ENCODE measurements around the gene CNTNAP2. TPM values are rescaled to one million over a fixed set of nuclear protein-coding genes. Genes with fewer than 3 reads are reported as not detected.

CNTNAP2 gene
- total and polyA plus RNA-seq, 4 donors: 0.14 to 2.3 (median 1.1) TPM

- Histone ChIP-seq H3K4me3 (ENCODE audit: low read depth in 1 of 3, low read length in 3 of 3) (no peak overlapping the region), H3K27ac (ENCODE audit: low read depth in 1 of 2, low read length in 2 of 2) (no peak overlapping the region), H3K4me1 (ENCODE audit: control insufficient read depth in 4 of 4, insufficient read depth in 4 of 4, low read length in 3 of 4) (no peaks in the 10 kb centered on the region), H3K36me3 (ENCODE audit: control insufficient read depth in 4 of 4, insufficient read depth in 3 of 4, low read depth in 1 of 4, low read length in 3 of 4) (no peaks in the 10 kb centered on the region), H3K27me3 (ENCODE audit: control insufficient read depth in 4 of 4, insufficient read depth in 4 of 4, low read length in 3 of 4) (peaks cover 0 to 6% (median 0%) of the 10 kb centered on the region in 4 donors), H3K9me3 (ENCODE audit: control insufficient read depth in 4 of 4, low read length in 3 of 4) (no peaks in the 10 kb centered on the region), H3K9ac (ENCODE audit: low read depth in 1 of 2, low read length in 2 of 2) (no peak overlapping the region)
- TF ChIP-seq TAF1 (conservative IDR thresholded peaks at IDR 0.05): no peak
- TF ChIP-seq ZBTB33 (IDR thresholded peaks at IDR 0.05): no peak
- no peak for TF ChIP-seq GABPA (IDR thresholded peaks at IDR 0.05 in 1 of 2, conservative IDR thresholded peaks at IDR 0.05 in 1 of 2)
- no peak for TF ChIP-seq YY1 (IDR thresholded peaks at IDR 0.05)
- no peak for TF ChIP-seq SP1 (IDR thresholded peaks at IDR 0.05)
- TF ChIP-seq ATF3 (IDR thresholded peaks at IDR 0.05): no peak
- no peak for TF ChIP-seq REST (IDR thresholded peaks at IDR 0.05)
- no peak for TF ChIP-seq MAX (IDR thresholded peaks at IDR 0.05)
- no peak for TF ChIP-seq FOXA2 (IDR thresholded peaks at IDR 0.05)
- TF ChIP-seq HNF4A (conservative IDR thresholded peaks at IDR 0.05): no peak
- TF ChIP-seq, protein P1, sequence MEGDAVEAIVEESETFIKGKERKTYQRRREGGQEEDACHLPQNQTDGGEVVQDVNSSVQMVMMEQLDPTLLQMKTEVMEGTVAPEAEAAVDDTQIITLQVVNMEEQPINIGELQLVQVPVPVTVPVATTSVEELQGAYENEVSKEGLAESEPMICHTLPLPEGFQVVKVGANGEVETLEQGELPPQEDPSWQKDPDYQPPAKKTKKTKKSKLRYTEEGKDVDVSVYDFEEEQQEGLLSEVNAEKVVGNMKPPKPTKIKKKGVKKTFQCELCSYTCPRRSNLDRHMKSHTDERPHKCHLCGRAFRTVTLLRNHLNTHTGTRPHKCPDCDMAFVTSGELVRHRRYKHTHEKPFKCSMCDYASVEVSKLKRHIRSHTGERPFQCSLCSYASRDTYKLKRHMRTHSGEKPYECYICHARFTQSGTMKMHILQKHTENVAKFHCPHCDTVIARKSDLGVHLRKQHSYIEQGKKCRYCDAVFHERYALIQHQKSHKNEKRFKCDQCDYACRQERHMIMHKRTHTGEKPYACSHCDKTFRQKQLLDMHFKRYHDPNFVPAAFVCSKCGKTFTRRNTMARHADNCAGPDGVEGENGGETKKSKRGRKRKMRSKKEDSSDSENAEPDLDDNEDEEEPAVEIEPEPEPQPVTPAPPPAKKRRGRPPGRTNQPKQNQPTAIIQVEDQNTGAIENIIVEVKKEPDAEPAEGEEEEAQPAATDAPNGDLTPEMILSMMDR (IDR thresholded peaks at IDR 0.05; ENCODE audit: low read depth, low read length, missing input control): no peak
- no peak for TF ChIP-seq RAD21 (IDR thresholded peaks at IDR 0.05)
- no peak for TF ChIP-seq NR2F2 (IDR thresholded peaks at IDR 0.05)
- TF ChIP-seq EGR1 (IDR thresholded peaks at IDR 0.05; ENCODE audit: low read depth in 2 of 2): no peak
- TF ChIP-seq FOXA1 (IDR thresholded peaks at IDR 0.05): no peak
- TF ChIP-seq HNF4G (IDR thresholded peaks at IDR 0.05): no peak
- DNase-seq (ENCODE audit: low spot score): no peak
- 81% methylated on average over 4 of the region's 4 CpGs for WGBS
Measured at GRCh38 chr7:148049068-148049467, 1932.5 kb downstream of the CNTNAP2 start.
